DOHH2 (cell line): ENCODE results near the gene SPATA25.

Source experiments
- H3F3A ChIP-seq: fragments of 200-600 bp; sonication (generic), shearing (Covaris generic); 2 replicates; pipeline ENCODE4 v1.6.0; 2016; ENCODE audit warnings: antibody characterized with exemption, mild to moderate bottlenecking; ENCODE audit not compliant: control insufficient read depth, insufficient read depth
- H3K27ac ChIP-seq: fragments of 200-600 bp; sonication (generic); 2 replicates; pipeline ENCODE4 v1.5.1; 2014; ENCODE audit warnings: low read depth, mild to moderate bottlenecking, low read length, moderate library complexity
- H3K27me3 ChIP-seq: fragments of 200-600 bp; sonication (generic); 2 replicates; pipeline ENCODE4 v1.6.1; 2014; ENCODE audit warnings: mild to moderate bottlenecking, low read length, mixed read lengths; ENCODE audit not compliant: control insufficient read depth
- H3K36me3 ChIP-seq: fragments of 200-600 bp; sonication (generic); 2 replicates; pipeline ENCODE4 v1.6.1; 2014; ENCODE audit warnings: mild to moderate bottlenecking, low read length, moderate library complexity, mixed read lengths; ENCODE audit not compliant: control insufficient read depth
- H3K4me1 ChIP-seq: fragments of 200-600 bp; sonication (generic); 2 replicates; pipeline ENCODE4 v1.6.1; 2014; ENCODE audit warnings: mild to moderate bottlenecking, low read length, mixed read lengths; ENCODE audit not compliant: control insufficient read depth
- H3K4me2 ChIP-seq: fragments of 200-600 bp; sonication (generic); 2 replicates; pipeline ENCODE4 v1.6.0; 2014; ENCODE audit warnings: mild to moderate bottlenecking, low read length, moderate library complexity
- H3K4me3 ChIP-seq: fragments of 200-600 bp; sonication (generic); 2 replicates; pipeline ENCODE4 v1.5.1; 2014; ENCODE audit warnings: mild to moderate bottlenecking, low read length, mixed read lengths
- H3K79me2 ChIP-seq: fragments of 200-600 bp; sonication (generic); 2 replicates; pipeline ENCODE4 v1.6.1; 2014; ENCODE audit warnings: mild to moderate bottlenecking, low read length, mixed read lengths; ENCODE audit not compliant: control insufficient read depth
- H3K9me2 ChIP-seq: fragments of 200-600 bp; sonication (generic); replicated peaks from 2 replicates; pipeline ENCODE4 v1.6.1; 2014; ENCODE audit warnings: mild to moderate bottlenecking, low read length, mixed read lengths; ENCODE audit not compliant: control insufficient read depth
- H3K9me3 ChIP-seq: fragments of 200-600 bp; sonication (generic); 2 replicates; pipeline ENCODE4 v1.6.1; 2014; ENCODE audit warnings: antibody characterized with exemption, low read length, mixed read lengths; ENCODE audit not compliant: control insufficient read depth, insufficient read depth
- H4K20me1 ChIP-seq: fragments of 200-600 bp; sonication (generic); 2 replicates; pipeline ENCODE4 v1.6.0; 2014; ENCODE audit warnings: low read depth, mild to moderate bottlenecking, antibody characterized with exemption, low read length, moderate library complexity; ENCODE audit not compliant: control insufficient read depth, insufficient read depth
- EZH2phosphoT487 ChIP-seq: fragments of 200-600 bp; sonication (generic); IDR thresholded peaks from 2 replicates; pipeline ENCODE4 v1.6.1; 2017; ENCODE audit warnings: borderline replicate concordance, mild to moderate bottlenecking, antibody characterized with exemption, low read length, moderate library complexity, mixed read lengths
- TF ChIP-seq, protein P1 (sequence below): fragments of 200-600 bp; sonication (generic); IDR thresholded peaks from one replicate; pipeline ENCODE4 v1.5.1; 2014; ENCODE audit warnings: antibody characterized with exemption, mild to moderate bottlenecking, low read depth, low read length; ENCODE audit not compliant: poor library complexity, severe bottlenecking

Gene SPATA25

GRCh38 chr20:45899046-45899835 lies 11.8 kb upstream of the SPATA25 start:
- no peak overlapping the region for H3K27ac ChIP-seq
- H3K9me2 ChIP-seq, result no peaks in the 10 kb centered on the region

DNA sequence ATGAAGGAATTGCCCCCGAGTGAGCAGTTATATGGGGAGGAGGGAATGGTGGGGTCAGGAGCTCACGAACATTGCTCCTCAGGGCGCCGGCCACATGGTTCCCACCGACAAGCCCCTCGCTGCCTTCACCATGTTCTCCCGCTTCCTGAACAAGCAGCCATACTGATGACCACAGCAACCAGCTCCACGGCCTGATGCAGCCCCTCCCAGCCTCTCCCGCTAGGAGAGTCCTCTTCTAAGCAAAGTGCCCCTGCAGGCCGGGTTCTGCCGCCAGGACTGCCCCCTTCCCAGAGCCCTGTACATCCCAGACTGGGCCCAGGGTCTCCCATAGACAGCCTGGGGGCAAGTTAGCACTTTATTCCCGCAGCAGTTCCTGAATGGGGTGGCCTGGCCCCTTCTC lies 10.9 kb upstream of the SPATA25 start:
- H3K79me2 ChIP-seq, result no peaks in the 10 kb centered on the region
- H3K27me3 ChIP-seq, result no peaks in the 10 kb centered on the region
- no peaks in the 10 kb centered on the region for H3K9me3 ChIP-seq
- no peaks in the 10 kb centered on the region for H3K36me3 ChIP-seq
- H3F3A ChIP-seq, result no peaks in the 10 kb centered on the region
- no peaks in the 10 kb centered on the region for H4K20me1 ChIP-seq
- H3K9me2 ChIP-seq, result no peaks in the 10 kb centered on the region
- H3K4me3 ChIP-seq, result no peak overlapping the region
- H3K4me1 ChIP-seq, result peaks cover 10% of the 10 kb centered on the region
- no peak overlapping the region for H3K4me2 ChIP-seq
- TF ChIP-seq, protein P1, sequence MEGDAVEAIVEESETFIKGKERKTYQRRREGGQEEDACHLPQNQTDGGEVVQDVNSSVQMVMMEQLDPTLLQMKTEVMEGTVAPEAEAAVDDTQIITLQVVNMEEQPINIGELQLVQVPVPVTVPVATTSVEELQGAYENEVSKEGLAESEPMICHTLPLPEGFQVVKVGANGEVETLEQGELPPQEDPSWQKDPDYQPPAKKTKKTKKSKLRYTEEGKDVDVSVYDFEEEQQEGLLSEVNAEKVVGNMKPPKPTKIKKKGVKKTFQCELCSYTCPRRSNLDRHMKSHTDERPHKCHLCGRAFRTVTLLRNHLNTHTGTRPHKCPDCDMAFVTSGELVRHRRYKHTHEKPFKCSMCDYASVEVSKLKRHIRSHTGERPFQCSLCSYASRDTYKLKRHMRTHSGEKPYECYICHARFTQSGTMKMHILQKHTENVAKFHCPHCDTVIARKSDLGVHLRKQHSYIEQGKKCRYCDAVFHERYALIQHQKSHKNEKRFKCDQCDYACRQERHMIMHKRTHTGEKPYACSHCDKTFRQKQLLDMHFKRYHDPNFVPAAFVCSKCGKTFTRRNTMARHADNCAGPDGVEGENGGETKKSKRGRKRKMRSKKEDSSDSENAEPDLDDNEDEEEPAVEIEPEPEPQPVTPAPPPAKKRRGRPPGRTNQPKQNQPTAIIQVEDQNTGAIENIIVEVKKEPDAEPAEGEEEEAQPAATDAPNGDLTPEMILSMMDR, result no peak
- no peak for TF ChIP-seq EZH2phosphoT487
- H3K27ac ChIP-seq, result no peak overlapping the region

More at GRCh38 chr20:45899046-45899835, 11.8 kb upstream of the SPATA25 start:
- H3K27me3 ChIP-seq, result no peaks in the 10 kb centered on the region
- no peaks in the 10 kb centered on the region for H3K36me3 ChIP-seq
- no peaks in the 10 kb centered on the region for H3K9me3 ChIP-seq
- H3K79me2 ChIP-seq, result no peaks in the 10 kb centered on the region
- TF ChIP-seq, protein P1, result no peak
- TF ChIP-seq EZH2phosphoT487, result no peak
- H4K20me1 ChIP-seq, result no peaks in the 10 kb centered on the region
- H3K4me1 ChIP-seq, result peaks cover 10% of the 10 kb centered on the region
- no peaks in the 10 kb centered on the region for H3F3A ChIP-seq
- H3K4me2 ChIP-seq, result no peak overlapping the region
- no peak overlapping the region for H3K4me3 ChIP-seq

DNA sequence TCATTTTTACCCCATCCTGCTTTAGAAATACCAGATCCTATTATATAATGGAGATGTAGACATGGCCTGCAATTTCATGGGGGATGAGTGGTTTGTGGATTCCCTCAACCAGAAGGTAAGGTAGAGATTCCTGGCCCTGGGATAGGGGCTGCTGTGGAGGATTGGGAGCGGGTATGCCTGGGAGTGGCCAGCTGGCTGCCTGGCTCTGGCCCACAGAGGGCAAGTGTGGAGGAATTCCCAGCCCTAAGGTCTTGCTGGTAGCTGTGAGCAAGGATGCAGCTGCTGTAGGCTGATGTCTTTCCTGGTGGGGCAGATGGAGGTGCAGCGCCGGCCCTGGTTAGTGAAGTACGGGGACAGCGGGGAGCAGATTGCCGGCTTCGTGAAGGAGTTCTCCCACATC lies 10.3 kb upstream of the SPATA25 start:
- no peak overlapping the region for H3K4me2 ChIP-seq
- no peaks in the 10 kb centered on the region for H4K20me1 ChIP-seq
- no peaks in the 10 kb centered on the region for H3K27me3 ChIP-seq

More for the DNA sequence above, 10.3 kb upstream of the SPATA25 start:
- H3K9me2 ChIP-seq, result no peaks in the 10 kb centered on the region
- no peak overlapping the region for H3K27ac ChIP-seq
- TF ChIP-seq, protein P1, result no peak
- no peak for TF ChIP-seq EZH2phosphoT487
- H3F3A ChIP-seq, result no peaks in the 10 kb centered on the region
- H3K79me2 ChIP-seq, result no peaks in the 10 kb centered on the region
- H3K4me1 ChIP-seq, result peaks cover 8% of the 10 kb centered on the region
- no peaks in the 10 kb centered on the region for H3K9me3 ChIP-seq
- H3K36me3 ChIP-seq, result no peaks in the 10 kb centered on the region
- H3K4me3 ChIP-seq, result no peak overlapping the region
